ENCODE data around the gene NOPCHAP1. TPM values are rescaled to one million over a fixed set of nuclear protein-coding genes. Genes with fewer than 3 reads are reported as not detected.

Gene NOPCHAP1
- polyA plus RNA-seq, 1 experiment: 9.5 TPM

DNA sequence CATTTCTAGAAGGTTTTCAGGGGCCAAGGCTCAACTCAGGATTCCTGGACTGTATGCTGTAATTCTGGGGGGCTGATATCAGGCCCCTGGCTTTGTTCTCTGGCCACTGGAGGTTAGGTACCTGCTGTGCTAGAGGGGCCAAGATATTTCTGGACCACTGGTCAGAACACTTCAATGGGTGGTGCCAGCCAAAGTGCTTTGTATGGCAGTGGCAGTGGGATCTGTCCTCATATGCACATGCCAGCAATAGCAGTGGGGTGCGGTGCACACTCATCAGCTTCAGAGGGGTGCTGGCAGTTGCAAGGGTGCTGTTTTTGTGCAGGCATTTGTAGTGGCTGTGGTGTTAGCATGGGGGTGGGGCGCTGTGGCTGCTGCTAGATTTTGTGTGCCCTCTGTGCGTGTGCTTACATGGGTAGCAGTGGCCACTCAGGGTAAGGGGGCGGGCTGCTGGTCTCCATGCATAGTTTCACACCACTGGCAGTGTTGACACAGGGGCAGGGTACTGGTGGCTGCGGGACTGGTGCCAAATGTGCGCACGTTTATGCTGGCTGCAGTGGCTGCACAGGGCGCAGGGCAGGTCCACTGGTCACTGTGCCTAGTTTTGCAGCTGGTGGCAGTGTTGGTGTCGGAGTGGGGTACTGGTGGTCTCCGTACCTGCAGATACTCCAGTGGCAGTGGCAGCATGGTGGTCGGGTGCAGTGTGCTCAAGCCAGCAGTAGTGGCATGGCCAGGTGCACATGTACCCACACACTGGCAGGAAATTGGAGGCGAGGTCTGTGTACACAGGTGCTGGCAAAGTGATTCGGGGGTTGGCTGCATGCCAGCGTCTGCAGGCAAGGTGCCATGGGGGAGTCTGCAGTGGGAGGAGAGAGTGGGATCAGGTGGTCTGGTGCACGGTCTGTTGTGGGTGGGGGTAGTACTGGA lies 12.6 kb downstream of the NOPCHAP1 start:
- Histone ChIP-seq H3K27me3 (ENCODE audit: control insufficient read depth, insufficient read depth, low read length) (no peaks in the 10 kb centered on the region), H3K27ac (ENCODE audit: low read depth, low read length) (no peak overlapping the region), H3K4me3 (ENCODE audit: low read depth, low read length) (no peak overlapping the region), H3K9me3 (ENCODE audit: control insufficient read depth, insufficient read depth, low read length) (no peaks in the 10 kb centered on the region)
- ChIA-PET POLR2A (no interaction called here), CTCF (no interaction called here)
- DNase-seq (ENCODE audit: low read depth, low spot score): no peak
- TF ChIP-seq, protein P1, sequence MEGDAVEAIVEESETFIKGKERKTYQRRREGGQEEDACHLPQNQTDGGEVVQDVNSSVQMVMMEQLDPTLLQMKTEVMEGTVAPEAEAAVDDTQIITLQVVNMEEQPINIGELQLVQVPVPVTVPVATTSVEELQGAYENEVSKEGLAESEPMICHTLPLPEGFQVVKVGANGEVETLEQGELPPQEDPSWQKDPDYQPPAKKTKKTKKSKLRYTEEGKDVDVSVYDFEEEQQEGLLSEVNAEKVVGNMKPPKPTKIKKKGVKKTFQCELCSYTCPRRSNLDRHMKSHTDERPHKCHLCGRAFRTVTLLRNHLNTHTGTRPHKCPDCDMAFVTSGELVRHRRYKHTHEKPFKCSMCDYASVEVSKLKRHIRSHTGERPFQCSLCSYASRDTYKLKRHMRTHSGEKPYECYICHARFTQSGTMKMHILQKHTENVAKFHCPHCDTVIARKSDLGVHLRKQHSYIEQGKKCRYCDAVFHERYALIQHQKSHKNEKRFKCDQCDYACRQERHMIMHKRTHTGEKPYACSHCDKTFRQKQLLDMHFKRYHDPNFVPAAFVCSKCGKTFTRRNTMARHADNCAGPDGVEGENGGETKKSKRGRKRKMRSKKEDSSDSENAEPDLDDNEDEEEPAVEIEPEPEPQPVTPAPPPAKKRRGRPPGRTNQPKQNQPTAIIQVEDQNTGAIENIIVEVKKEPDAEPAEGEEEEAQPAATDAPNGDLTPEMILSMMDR (IDR thresholded peaks at IDR 0.05; ENCODE audit: low read depth, low read length): no peak

DNA sequence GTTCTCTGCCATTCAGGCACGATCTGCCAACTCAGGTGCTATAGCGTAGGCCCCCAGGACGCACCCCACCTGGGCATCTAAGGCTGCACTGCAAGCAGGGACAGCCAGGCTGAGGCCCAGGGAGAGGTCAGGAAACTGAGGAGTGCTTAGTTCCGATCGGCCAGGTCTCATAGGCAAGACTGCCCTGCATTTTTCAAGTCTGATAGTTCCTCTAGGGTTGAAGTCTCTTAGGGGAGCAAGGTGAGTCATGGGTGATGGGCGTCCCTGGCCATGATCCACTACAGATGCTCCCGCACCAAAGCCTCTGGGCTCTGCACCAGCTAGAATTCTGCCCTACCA lies 13.2 kb downstream of the NOPCHAP1 start:
- ChIA-PET CTCF (interaction anchor here (0.5 kb wide), 1 partner anchor 57 kb away, joined by 3 read pairs; no protein-coding TSS in a partner anchor), POLR2A (no interaction called here)
- Histone ChIP-seq H3K9me3 (ENCODE audit: control insufficient read depth, insufficient read depth, low read length) (no peaks in the 10 kb centered on the region), H3K4me3 (ENCODE audit: low read depth, low read length) (no peak overlapping the region), H3K27me3 (ENCODE audit: control insufficient read depth, insufficient read depth, low read length) (no peaks in the 10 kb centered on the region), H3K27ac (ENCODE audit: low read depth, low read length) (no peak overlapping the region)
- TF ChIP-seq, protein P1 (IDR thresholded peaks at IDR 0.05; ENCODE audit: low read depth, low read length): no peak
- no peak for DNase-seq (ENCODE audit: low read depth, low spot score)

DNA sequence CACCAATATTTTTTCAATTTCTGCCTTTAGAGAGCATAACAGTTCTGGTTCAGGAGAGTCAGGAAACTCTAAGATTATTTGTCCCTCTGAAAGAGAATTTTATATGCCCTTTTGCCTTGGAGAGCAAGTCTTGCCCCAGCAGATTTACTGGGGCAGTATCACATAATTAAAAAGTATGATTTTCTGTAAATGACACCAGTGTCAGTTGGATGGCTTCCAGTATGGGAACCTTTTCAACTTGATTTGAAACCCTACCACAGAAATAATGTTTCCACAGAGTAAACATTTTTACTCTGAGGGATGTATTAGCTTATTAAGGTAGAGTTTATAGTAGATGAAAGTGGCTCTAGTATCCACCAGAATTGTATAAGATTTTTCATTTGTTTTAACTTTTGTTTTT lies 15.4 kb downstream of the NOPCHAP1 start:
- H3K9me3 ChIP-seq (ENCODE audit: control insufficient read depth, insufficient read depth, low read length): no peaks in the 10 kb centered on the region
- POLR2A ChIA-PET: no interaction called here
- no peaks in the 10 kb centered on the region for H3K27me3 ChIP-seq (ENCODE audit: control insufficient read depth, insufficient read depth, low read length)
- no peak for DNase-seq (ENCODE audit: low read depth, low spot score)
- TF ChIP-seq, protein P1 (IDR thresholded peaks at IDR 0.05; ENCODE audit: low read depth, low read length): no peak
- H3K27ac ChIP-seq (ENCODE audit: low read depth, low read length): no peak overlapping the region
- no peak overlapping the region for H3K4me3 ChIP-seq (ENCODE audit: low read depth, low read length)
- CTCF ChIA-PET: interaction anchor here (1.8 kb wide), 1 partner anchor 620 kb away, joined by 12 read pairs; no protein-coding TSS in a partner anchor

DNA sequence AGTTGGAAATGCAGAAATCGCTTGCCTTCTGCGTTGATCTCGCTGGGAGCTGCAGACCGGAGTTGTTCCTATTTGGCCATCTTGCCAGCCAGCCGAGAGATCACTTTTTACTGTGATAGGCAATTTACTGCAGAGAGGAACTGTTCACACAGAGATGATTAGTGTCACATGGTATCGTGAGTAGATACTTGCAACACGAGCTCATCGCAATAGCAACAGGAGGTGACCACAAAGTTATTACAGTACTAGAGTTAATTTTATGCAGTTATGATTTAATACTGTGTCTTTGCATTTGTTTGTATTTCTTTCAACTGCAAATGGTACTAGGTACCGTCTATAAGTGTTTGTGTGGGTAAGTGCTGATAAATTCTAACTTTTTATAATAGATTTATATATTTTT lies 27.8 kb downstream of the NOPCHAP1 start:
- Histone ChIP-seq H3K27ac (ENCODE audit: low read depth, low read length) (no peak overlapping the region), H3K4me3 (ENCODE audit: low read depth, low read length) (no peak overlapping the region), H3K9me3 (ENCODE audit: control insufficient read depth, insufficient read depth, low read length) (peaks cover 15% of the 10 kb centered on the region), H3K27me3 (ENCODE audit: control insufficient read depth, insufficient read depth, low read length) (no peaks in the 10 kb centered on the region)
- no peak for DNase-seq (ENCODE audit: low read depth, low spot score)
- ChIA-PET CTCF (no interaction called here), POLR2A (no interaction called here)
- TF ChIP-seq, protein P1 (IDR thresholded peaks at IDR 0.05; ENCODE audit: low read depth, low read length): no peak

DNA sequence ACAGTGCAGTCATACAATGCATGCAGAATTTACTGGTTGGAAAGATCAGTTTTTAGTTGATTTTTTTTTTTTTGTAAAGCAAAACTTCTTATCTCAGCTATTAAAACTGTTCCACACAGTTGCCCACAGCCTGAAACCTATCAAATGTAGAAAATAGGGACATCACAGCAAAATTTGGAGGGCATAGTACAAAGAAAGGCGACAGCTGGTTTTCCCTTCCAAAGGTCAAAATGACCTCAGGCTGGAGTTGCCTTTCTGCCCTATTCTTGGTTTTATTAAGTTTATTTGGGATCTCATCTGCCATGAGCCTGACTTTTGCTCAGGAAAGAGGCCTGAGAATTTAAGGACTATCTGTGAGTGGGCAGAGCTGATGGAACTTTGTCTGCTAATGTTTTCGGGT lies 28.5 kb downstream of the NOPCHAP1 start:
- Histone ChIP-seq H3K9me3 (ENCODE audit: control insufficient read depth, insufficient read depth, low read length) (peaks cover 15% of the 10 kb centered on the region), H3K27ac (ENCODE audit: low read depth, low read length) (no peak overlapping the region), H3K27me3 (ENCODE audit: control insufficient read depth, insufficient read depth, low read length) (no peaks in the 10 kb centered on the region), H3K4me3 (ENCODE audit: low read depth, low read length) (no peak overlapping the region)
- no peak for DNase-seq (ENCODE audit: low read depth, low spot score)
- ChIA-PET POLR2A (no interaction called here), CTCF (interaction anchor here (1.8 kb wide), 1 partner anchor 633 kb away, joined by 6 read pairs; no protein-coding TSS in a partner anchor)
- TF ChIP-seq, protein P1 (IDR thresholded peaks at IDR 0.05; ENCODE audit: low read depth, low read length): no peak

All from AG04450 (cell line).